Measurements from ENCODE around the gene ACLY. TPM values are rescaled to one million over a fixed set of nuclear protein-coding genes. Genes with fewer than 3 reads are reported as not detected.
"Not testable (repeated sequence)": the region's sequence is repeated elsewhere in the genome, so short reads cannot be mapped to it uniquely, and the experiment has no call there.

Gene ACLY
- total and polyA plus RNA-seq, 7 experiments from 2014 or later: 42.7 to 154 (median 67.9) TPM

- H3K9me3 Mint-ChIP-seq; H3K27me3 Mint-ChIP-seq; H3K27me3 ChIP-seq (ENCODE audit: control insufficient read depth in 2 of 2, insufficient read depth in 2 of 2, low read length in 2 of 2); CTCF ChIA-PET; H3K4me1 ChIP-seq (ENCODE audit: control insufficient read depth in 2 of 2, insufficient read depth in 2 of 2, low read length in 2 of 2); ATAC-seq; intact Hi-C loops (cut with micrococcal nuclease); H3K9me3 ChIP-seq (ENCODE audit: control insufficient read depth in 2 of 3, low read length in 3 of 3); H3K27ac Mint-ChIP-seq; DNase-seq; H3K27ac ChIP-seq (ENCODE audit: low read depth, low read length); H3K4me3 Mint-ChIP-seq; H3K4me3 ChIP-seq (ENCODE audit: low read length): not testable (repeated sequence)
- peaks cover 5 to 33% (median 11%) of the 10 kb centered on the region in 5 donors for H3K36me3 Mint-ChIP-seq
- POLR2A ChIA-PET: interaction anchor here (0.7 to 2.6 kb wide), 2 partner anchors 13 to 15 kb away, joined by 5 to 12 read pairs; partner anchors contain the start of gene KLHL11
- H3K36me3 ChIP-seq (ENCODE audit: control insufficient read depth in 2 of 3, insufficient read depth in 3 of 3, low read length in 3 of 3): peaks cover 0 to 25% (median 6%) of the 10 kb centered on the region in 3 experiments
- H3K4me1 Mint-ChIP-seq: peaks cover 21 to 61% (median 47%) of the 10 kb centered on the region in 7 donors
Observed at GRCh38 chr17:41851382-41851781, 67.4 kb downstream of the ACLY start.

GRCh38 chr17:41849251-41849990, 69.3 kb downstream of the ACLY start:
- Mint-ChIP-seq H3K9me3 (peaks cover 0 to 2% (median 0%) of the 10 kb centered on the region in 11 donors), H3K4me3 (no peak overlapping the region), H3K27ac (peak overlapping the region in 1 of 9 donors; percentile 63), H3K36me3 (peaks cover 0 to 34% (median 9%) of the 10 kb centered on the region in 5 donors), H3K4me1 (peaks cover 16 to 54% (median 38%) of the 10 kb centered on the region in 7 donors), H3K27me3 (no peaks in the 10 kb centered on the region)
- intact Hi-C loops (cut with micrococcal nuclease): no loop called here
- H3K27me3 ChIP-seq (ENCODE audit: control insufficient read depth in 2 of 2, insufficient read depth in 2 of 2, low read length in 2 of 2): no peaks in the 10 kb centered on the region
- H3K4me1 ChIP-seq (ENCODE audit: control insufficient read depth in 2 of 2, insufficient read depth in 2 of 2, low read length in 2 of 2): peaks cover 0 to 3% of the 10 kb centered on the region in 2 donors
- POLR2A ChIA-PET: interaction anchor here (0.5 to 0.7 kb wide), 2 partner anchors 158 to 1487 kb away, joined by 3 read pairs; no protein-coding TSS in a partner anchor
- no peak overlapping the region for H3K4me3 ChIP-seq (ENCODE audit: low read length)
- no peaks in the 10 kb centered on the region for H3K9me3 ChIP-seq (ENCODE audit: control insufficient read depth in 2 of 3, low read length in 3 of 3)
- no peak for DNase-seq
- CTCF ChIA-PET: no interaction called here
- no peak for ATAC-seq
- H3K36me3 ChIP-seq (ENCODE audit: control insufficient read depth in 2 of 3, insufficient read depth in 3 of 3, low read length in 3 of 3): peaks cover 0 to 18% (median under 1%) of the 10 kb centered on the region in 3 experiments
- H3K27ac ChIP-seq (ENCODE audit: low read depth, low read length): no peak overlapping the region

GRCh38 chr17:41848788-41849187, 70.0 kb downstream of the ACLY start:
- ATAC-seq: no peak
- peaks cover 0 to 3% of the 10 kb centered on the region in 2 donors for H3K4me1 ChIP-seq (ENCODE audit: control insufficient read depth in 2 of 2, insufficient read depth in 2 of 2, low read length in 2 of 2)
- Mint-ChIP-seq H3K27ac (no peak overlapping the region), H3K4me1 (peaks cover 16 to 50% (median 35%) of the 10 kb centered on the region in 7 donors), H3K27me3 (no peaks in the 10 kb centered on the region), H3K36me3 (peaks cover 0 to 28% (median 5%) of the 10 kb centered on the region in 5 donors), H3K4me3 (no peak overlapping the region), H3K9me3 (peaks cover 0 to 2% (median 0%) of the 10 kb centered on the region in 11 donors)
- peaks cover 0 to 12% (median 0%) of the 10 kb centered on the region in 3 experiments for H3K36me3 ChIP-seq (ENCODE audit: control insufficient read depth in 2 of 3, insufficient read depth in 3 of 3, low read length in 3 of 3)
- no peak for DNase-seq
- H3K9me3 ChIP-seq (ENCODE audit: control insufficient read depth in 2 of 3, low read length in 3 of 3): no peaks in the 10 kb centered on the region
- no peak overlapping the region for H3K27ac ChIP-seq (ENCODE audit: low read depth, low read length)
- H3K27me3 ChIP-seq (ENCODE audit: control insufficient read depth in 2 of 2, insufficient read depth in 2 of 2, low read length in 2 of 2): no peaks in the 10 kb centered on the region
- no peak overlapping the region for H3K4me3 ChIP-seq (ENCODE audit: low read length)
- ChIA-PET CTCF (no interaction called here), POLR2A (no interaction called here)
- intact Hi-C loops (cut with micrococcal nuclease): no loop called here

GRCh38 chr17:41844971-41845370, 73.8 kb downstream of the ACLY start:
- DNase-seq (no peak), ATAC-seq (no peak)
- CTCF ChIA-PET: no interaction called here
- Mint-ChIP-seq H3K36me3 (peaks cover 0 to 17% (median 0%) of the 10 kb centered on the region in 5 donors), H3K9me3 (no peaks in the 10 kb centered on the region), H3K4me1 (peaks cover 0 to 24% (median 11%) of the 10 kb centered on the region in 7 donors), H3K27me3 (no peaks in the 10 kb centered on the region), H3K27ac (no peak overlapping the region), H3K4me3 (no peak overlapping the region)
- no peaks in the 10 kb centered on the region for H3K27me3 ChIP-seq (ENCODE audit: control insufficient read depth in 2 of 2, insufficient read depth in 2 of 2, low read length in 2 of 2)
- peaks cover 0 to 5% (median 0%) of the 10 kb centered on the region in 3 experiments for H3K36me3 ChIP-seq (ENCODE audit: control insufficient read depth in 2 of 3, insufficient read depth in 3 of 3, low read length in 3 of 3)
- H3K27ac ChIP-seq (ENCODE audit: low read depth, low read length): no peak overlapping the region
- H3K9me3 ChIP-seq (ENCODE audit: control insufficient read depth in 2 of 3, low read length in 3 of 3): no peaks in the 10 kb centered on the region
- H3K4me3 ChIP-seq (ENCODE audit: low read length): no peak overlapping the region
- intact Hi-C loops (cut with micrococcal nuclease): no loop called here
- POLR2A ChIA-PET: no interaction called here
- no peaks in the 10 kb centered on the region for H3K4me1 ChIP-seq (ENCODE audit: control insufficient read depth in 2 of 2, insufficient read depth in 2 of 2, low read length in 2 of 2)

- intact Hi-C loops (cut with micrococcal nuclease); H3K27ac ChIP-seq (ENCODE audit: low read depth, low read length); ATAC-seq; POLR2A ChIA-PET; H3K36me3 ChIP-seq (ENCODE audit: control insufficient read depth in 2 of 3, insufficient read depth in 3 of 3, low read length in 3 of 3); H3K4me1 Mint-ChIP-seq; CTCF ChIA-PET; H3K27ac Mint-ChIP-seq; H3K27me3 Mint-ChIP-seq; H3K36me3 Mint-ChIP-seq; DNase-seq; H3K4me3 Mint-ChIP-seq; H3K4me1 ChIP-seq (ENCODE audit: control insufficient read depth in 2 of 2, insufficient read depth in 2 of 2, low read length in 2 of 2); H3K4me3 ChIP-seq (ENCODE audit: low read length); H3K9me3 Mint-ChIP-seq; H3K27me3 ChIP-seq (ENCODE audit: control insufficient read depth in 2 of 2, insufficient read depth in 2 of 2, low read length in 2 of 2); H3K9me3 ChIP-seq (ENCODE audit: control insufficient read depth in 2 of 3, low read length in 3 of 3): not testable (repeated sequence)
Observed at GRCh38 chr17:41840781-41841180, 78.0 kb downstream of the ACLY start.

GRCh38 chr17:41839448-41839847, 79.3 kb downstream of the ACLY start:
- H3K4me3 Mint-ChIP-seq; H3K27me3 ChIP-seq (ENCODE audit: control insufficient read depth in 2 of 2, insufficient read depth in 2 of 2, low read length in 2 of 2); H3K4me3 ChIP-seq (ENCODE audit: low read length); H3K27me3 Mint-ChIP-seq; H3K27ac Mint-ChIP-seq; ATAC-seq; H3K9me3 Mint-ChIP-seq; DNase-seq; H3K27ac ChIP-seq (ENCODE audit: low read depth, low read length); H3K36me3 Mint-ChIP-seq; H3K9me3 ChIP-seq (ENCODE audit: control insufficient read depth in 2 of 3, low read length in 3 of 3); H3K36me3 ChIP-seq (ENCODE audit: control insufficient read depth in 2 of 3, insufficient read depth in 3 of 3, low read length in 3 of 3); intact Hi-C loops (cut with micrococcal nuclease): not testable (repeated sequence)
- H3K4me1 Mint-ChIP-seq: peaks cover 10 to 20% (median 14%) of the 10 kb centered on the region in 7 donors
- ChIA-PET POLR2A (interaction anchor here (0.6 to 0.7 kb wide), 2 partner anchors 127 to 594 kb away, joined by 3 to 4 read pairs; partner anchors contain the start of gene CNP), CTCF (interaction anchor here (0.8 kb wide), 1 partner anchor 10 kb away, joined by 4 read pairs; no protein-coding TSS in a partner anchor)
- peaks cover 9 to 14% of the 10 kb centered on the region in 2 donors for H3K4me1 ChIP-seq (ENCODE audit: control insufficient read depth in 2 of 2, insufficient read depth in 2 of 2, low read length in 2 of 2)

All from naive thymus-derived CD4-positive, alpha-beta T cell (primary cell).